KMS-11 (cell line): ENCODE results near the gene GRAMD2A.

Source experiments
- H2AFZ ChIP-seq: fragments of 200-600 bp; sonication (generic); 2 replicates; pipeline ENCODE4 v1.6.1; 2016; ENCODE audit warnings: antibody characterized with exemption, mixed run types, low read depth
- H3K27ac ChIP-seq: fragments of 200-600 bp; sonication (generic); 2 replicates; pipeline ENCODE4 v1.6.1; 2016; ENCODE audit warnings: mild to moderate bottlenecking, mixed run types
- H3K27me3 ChIP-seq: fragments of 200-600 bp; sonication (generic); 2 replicates; pipeline ENCODE4 v1.6.1; 2017; ENCODE audit warnings: mild to moderate bottlenecking, low read depth, mixed run types, moderate library complexity; ENCODE audit not compliant: insufficient read depth
- H3K36me3 ChIP-seq: fragments of 200-600 bp; sonication (generic); 2 replicates; pipeline ENCODE4 v1.6.1; 2017; ENCODE audit warnings: mild to moderate bottlenecking, mixed run types; ENCODE audit not compliant: insufficient read depth
- H3K4me1 ChIP-seq: fragments of 200-600 bp; sonication (generic); 2 replicates; pipeline ENCODE4 v1.6.1; 2016; ENCODE audit warnings: mild to moderate bottlenecking, low read depth, mixed run types; ENCODE audit not compliant: poor library complexity, severe bottlenecking
- H3K4me2 ChIP-seq: fragments of 200-600 bp; sonication (generic); 2 replicates; pipeline ENCODE4 v1.7.0; 2016; ENCODE audit warnings: mild to moderate bottlenecking, mixed run types
- H3K4me3 ChIP-seq: fragments of 200-600 bp; sonication (generic); IDR thresholded peaks from 2 replicates; pipeline ENCODE4 v1.6.1; 2017; ENCODE audit warnings: low read depth, low read length, mixed read lengths; ENCODE audit not compliant: insufficient read depth
- H3K79me2 ChIP-seq: fragments of 200-600 bp; sonication (generic); 2 replicates; pipeline ENCODE4 v1.6.1; 2016; ENCODE audit warnings: low read depth, mixed run types; ENCODE audit not compliant: insufficient read depth
- H3K9ac ChIP-seq: fragments of 200-600 bp; sonication (generic); 2 replicates; pipeline ENCODE4 v1.6.1; 2016; ENCODE audit warnings: mild to moderate bottlenecking, mixed run types
- H4K20me1 ChIP-seq: fragments of 200-600 bp; sonication (generic); 2 replicates; pipeline ENCODE4 v1.6.1; 2016; ENCODE audit warnings: mild to moderate bottlenecking, mixed run types; ENCODE audit not compliant: insufficient read depth
- CTCF ChIP-seq: fragments of 200-600 bp; sonication (generic); conservative IDR thresholded peaks from 2 replicates; pipeline ENCODE4 v1.6.1; 2017; ENCODE audit warnings: low read depth, mild to moderate bottlenecking, antibody characterized with exemption, low read length, moderate library complexity, mixed read lengths

GRAMD2A gene

DNA sequence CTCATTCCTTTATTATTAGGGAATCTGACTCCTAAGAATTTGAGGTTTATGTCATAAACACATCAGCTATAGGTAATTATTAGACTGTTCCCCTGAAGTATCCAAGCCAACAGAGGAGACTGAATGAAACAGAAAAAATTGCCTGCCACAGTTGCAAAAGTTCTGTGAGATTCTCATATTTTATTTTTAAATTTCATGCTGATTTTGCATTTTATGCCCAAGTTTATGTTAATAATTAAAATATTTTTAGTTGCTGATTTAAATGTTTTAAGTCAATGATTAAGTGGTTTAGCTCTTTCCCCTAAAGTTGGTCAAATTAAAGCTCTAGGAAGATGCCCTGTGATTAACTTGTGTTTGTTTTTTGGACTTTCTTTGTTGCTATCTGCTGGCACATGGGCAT lies 69.2 kb downstream of the GRAMD2A start:
- no peak for TF ChIP-seq CTCF
- Histone ChIP-seq H3K4me3 (no peak overlapping the region), H2AFZ (no peak overlapping the region), H3K9ac (no peak overlapping the region), H3K4me1 (no peaks in the 10 kb centered on the region), H4K20me1 (no peaks in the 10 kb centered on the region), H3K27me3 (no peaks in the 10 kb centered on the region), H3K27ac (no peak overlapping the region), H3K4me2 (no peak overlapping the region), H3K79me2 (no peaks in the 10 kb centered on the region), H3K36me3 (no peaks in the 10 kb centered on the region)

DNA sequence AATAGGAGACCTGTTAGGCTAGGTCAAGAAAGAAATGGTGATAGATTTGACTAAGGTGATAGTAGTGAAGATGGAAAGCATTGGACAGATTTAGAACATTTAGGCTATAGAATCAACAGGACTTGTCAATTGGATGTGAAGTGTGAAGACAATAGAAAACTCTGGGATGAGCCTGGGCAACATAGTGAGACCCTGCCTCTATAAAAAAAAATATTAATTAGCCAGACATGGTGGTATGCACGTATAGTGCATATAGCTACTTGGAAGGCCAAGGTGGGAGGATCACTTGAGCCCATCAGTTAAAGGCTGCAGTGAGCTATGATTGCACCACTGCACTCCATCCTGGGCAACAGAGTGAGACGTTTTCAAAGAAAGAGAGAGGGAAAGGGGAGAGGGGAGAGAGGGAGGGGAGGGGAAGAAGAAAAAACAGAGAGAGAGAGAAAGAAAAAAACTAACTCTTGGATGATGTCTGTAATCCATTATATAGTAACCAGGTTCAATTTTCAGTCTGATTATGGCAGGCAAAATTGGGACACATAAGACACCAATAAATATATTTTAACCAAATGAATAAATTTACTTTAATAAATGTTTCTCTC lies 69.8 kb downstream of the GRAMD2A start:
- Histone ChIP-seq H3K4me3 (no peak overlapping the region), H3K79me2 (no peaks in the 10 kb centered on the region), H2AFZ (no peak overlapping the region), H3K4me1 (no peaks in the 10 kb centered on the region), H3K27me3 (no peaks in the 10 kb centered on the region), H4K20me1 (no peaks in the 10 kb centered on the region), H3K36me3 (no peaks in the 10 kb centered on the region), H3K27ac (no peak overlapping the region), H3K9ac (no peak overlapping the region), H3K4me2 (no peak overlapping the region)
- TF ChIP-seq CTCF = no peak

DNA sequence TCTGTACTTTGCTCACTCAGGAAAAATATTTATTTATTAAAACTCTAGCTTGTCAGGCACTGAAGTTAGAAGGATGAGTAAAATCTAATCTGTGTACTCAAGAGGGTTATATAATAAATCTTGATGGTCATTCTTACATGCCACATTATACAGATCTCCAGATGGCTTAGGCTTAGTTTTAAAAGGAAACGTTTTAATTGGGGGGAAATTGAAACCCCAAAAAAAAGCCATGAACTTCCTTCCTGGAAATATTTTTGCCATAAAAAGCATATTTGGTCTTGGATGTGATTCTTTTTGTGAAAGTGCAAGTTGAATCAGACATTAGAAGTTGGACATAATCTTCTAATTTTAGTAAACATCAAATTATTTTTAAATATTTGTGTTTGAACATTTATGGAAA lies 73.4 kb downstream of the GRAMD2A start:
- Histone ChIP-seq H4K20me1 (no peaks in the 10 kb centered on the region), H3K4me1 (no peaks in the 10 kb centered on the region), H3K27ac (no peak overlapping the region), H3K79me2 (no peaks in the 10 kb centered on the region), H3K9ac (no peak overlapping the region), H3K36me3 (no peaks in the 10 kb centered on the region), H2AFZ (no peak overlapping the region), H3K4me3 (no peak overlapping the region), H3K4me2 (no peak overlapping the region), H3K27me3 (no peaks in the 10 kb centered on the region)
- TF ChIP-seq CTCF = no peak

GRCh38 chr15:72118017-72118978 lies 79.3 kb downstream of the GRAMD2A start, which contains the start of the genes MYO9A and SENP8:
TSS of gene MYO9A (minus strand) at chr15:72118150. CDS start at chr15:72046563, 71,587 bp downstream.
TSS of gene SENP8 (plus strand) at chr15:72118403. CDS start at chr15:72139624, 21,221 bp downstream.
- Histone ChIP-seq H3K4me1 (peaks cover 7% of the 10 kb centered on the region), H3K4me3 (peak within 1 kb of the TSS; percentile 67), H2AFZ (peak within 1 kb of the TSS; percentile 64), H4K20me1 (no peaks in the 10 kb centered on the region), H3K27ac (peak within 1 kb of the TSS; percentile 56), H3K79me2 (0 out of 2 replicates have a peak, but pooled peaks cover 3% of the 10 kb centered on the region), H3K27me3 (no peaks in the 10 kb centered on the region), H3K9ac (peak within 1 kb of the TSS; percentile 67; the same call in 1 of the 2 replicates), H3K36me3 (no peaks in the 10 kb centered on the region), H3K4me2 (peak within 1 kb of the TSS; percentile 89)
- no peak for TF ChIP-seq CTCF
